PC-3 (cell line): Measurements from ENCODE around the gene GOLGA1.

Experiments
- EZH2 ChIP-seq: fragments of 300-600 bp; sonication (generic); IDR thresholded peaks from one replicate; pipeline ENCODE4 v1.6.1; 2017; ENCODE audit warnings: antibody characterized with exemption, mild to moderate bottlenecking, low read length; ENCODE audit not compliant: unreplicated experiment
- TF ChIP-seq, protein P1 (sequence below): fragments of 300-600 bp; sonication (generic); conservative IDR thresholded peaks from 2 replicates; pipeline ENCODE4 v1.5.1; 2017; ENCODE audit warnings: antibody characterized with exemption, low read depth, mild to moderate bottlenecking, low read length

- no peak for TF ChIP-seq EZH2
- TF ChIP-seq, protein P1, sequence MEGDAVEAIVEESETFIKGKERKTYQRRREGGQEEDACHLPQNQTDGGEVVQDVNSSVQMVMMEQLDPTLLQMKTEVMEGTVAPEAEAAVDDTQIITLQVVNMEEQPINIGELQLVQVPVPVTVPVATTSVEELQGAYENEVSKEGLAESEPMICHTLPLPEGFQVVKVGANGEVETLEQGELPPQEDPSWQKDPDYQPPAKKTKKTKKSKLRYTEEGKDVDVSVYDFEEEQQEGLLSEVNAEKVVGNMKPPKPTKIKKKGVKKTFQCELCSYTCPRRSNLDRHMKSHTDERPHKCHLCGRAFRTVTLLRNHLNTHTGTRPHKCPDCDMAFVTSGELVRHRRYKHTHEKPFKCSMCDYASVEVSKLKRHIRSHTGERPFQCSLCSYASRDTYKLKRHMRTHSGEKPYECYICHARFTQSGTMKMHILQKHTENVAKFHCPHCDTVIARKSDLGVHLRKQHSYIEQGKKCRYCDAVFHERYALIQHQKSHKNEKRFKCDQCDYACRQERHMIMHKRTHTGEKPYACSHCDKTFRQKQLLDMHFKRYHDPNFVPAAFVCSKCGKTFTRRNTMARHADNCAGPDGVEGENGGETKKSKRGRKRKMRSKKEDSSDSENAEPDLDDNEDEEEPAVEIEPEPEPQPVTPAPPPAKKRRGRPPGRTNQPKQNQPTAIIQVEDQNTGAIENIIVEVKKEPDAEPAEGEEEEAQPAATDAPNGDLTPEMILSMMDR, result no peak
These were observed 56.5 kb downstream of the GOLGA1 start for GRCh38 chr9:124884376-124884775.
